ENCODE measurements around the gene ZNRF3.

- TF ChIP-seq CTCF (IDR thresholded peaks at IDR 0.05), result no peak
- no peak for TF ChIP-seq POLR2A (IDR thresholded peaks at IDR 0.05)
These were observed 209.7 kb downstream of the ZNRF3 start for GRCh38 chr22:29093030-29093429.

Measured in body of pancreas (tissue), 4 donors.